CD8-positive, alpha-beta memory T cell (primary cell): ENCODE results near the gene STX10. TPM values are rescaled to one million over a fixed set of nuclear protein-coding genes. Genes with fewer than 3 reads are reported as not detected.

Source experiments
- CTCF ChIA-PET: fragments of 350-600 bp; sonication (Branson Sonifier 250); formaldehyde crosslinking; loops from one replicate; lab custom pipeline; 2021; ENCODE audit warnings: antibody characterized with exemption; lab: Charles Lee
- POLR2A ChIA-PET: fragments of 350-600 bp; sonication (Branson Sonifier 250); formaldehyde crosslinking; loops from one replicate; lab custom pipeline; 2021; ENCODE audit warnings: antibody characterized with exemption; lab: Charles Lee
- DNase-seq, 5 donors: peaks; one replicate each; pipeline versions ENCODE4 v3.0.0 to v3.0.0-alpha.2; 2020 to 2022; ENCODE audit warnings: mixed read lengths in 1 of 5
- H3K27ac ChIP-seq: one replicate; pipeline ENCODE4 v1.7.0; 2013; ENCODE audit warnings: low read depth, mild to moderate bottlenecking, low read length, moderate library complexity
- H3K27me3 ChIP-seq: 2 replicates; pipeline ENCODE4 v1.7.0; 2013; ENCODE audit warnings: low read length, mild to moderate bottlenecking; ENCODE audit not compliant: insufficient read depth, poor library complexity, severe bottlenecking
- H3K36me3 ChIP-seq: 2 replicates; pipeline ENCODE4 v1.7.0; 2013; ENCODE audit warnings: mild to moderate bottlenecking, low read length, moderate library complexity; ENCODE audit not compliant: insufficient read depth
- H3K4me1 ChIP-seq: 2 replicates; pipeline ENCODE4 v1.7.0; 2013; ENCODE audit warnings: mild to moderate bottlenecking, low read length, moderate library complexity; ENCODE audit not compliant: insufficient read depth
- H3K4me3 ChIP-seq: 2 replicates; pipeline ENCODE4 v1.7.0; 2013; ENCODE audit warnings: mild to moderate bottlenecking, low read length
- H3K9me3 ChIP-seq: 2 replicates; pipeline ENCODE4 v1.7.0; 2013; ENCODE audit warnings: mild to moderate bottlenecking, low read length
- H3K27ac Mint-ChIP-seq, 8 donors: one replicate each; pipeline ENCODE4 v1.8.0; 2020 to 2021; ENCODE audit warnings: mixed read lengths in 8 of 8, mild to moderate bottlenecking in 6 of 8, inconsistent platforms in 3 of 8, moderate library complexity in 3 of 8
- H3K27me3 Mint-ChIP-seq, 2 donors: one replicate each; pipeline ENCODE4 v1.8.0; 2020 to 2021; ENCODE audit warnings: mixed read lengths in 2 of 2, mild to moderate bottlenecking in 1 of 2, moderate library complexity in 1 of 2
- H3K36me3 Mint-ChIP-seq, 3 donors: one replicate each; pipeline ENCODE4 v1.8.0; 2020 to 2021; ENCODE audit warnings: mixed read lengths in 3 of 3, inconsistent platforms in 1 of 3, mild to moderate bottlenecking in 1 of 3
- H3K4me1 Mint-ChIP-seq, 3 donors: one replicate each; pipeline ENCODE4 v1.8.0; 2020 to 2021; ENCODE audit warnings: mixed read lengths in 3 of 3, inconsistent platforms in 1 of 3, mild to moderate bottlenecking in 1 of 3
- H3K4me3 Mint-ChIP-seq, 7 donors: one replicate each; pipeline ENCODE4 v1.8.0; 2020 to 2021; ENCODE audit warnings: mixed read lengths in 7 of 7, mild to moderate bottlenecking in 6 of 7, moderate library complexity in 4 of 7, inconsistent platforms in 2 of 7
- H3K9me3 Mint-ChIP-seq, 5 donors: one replicate each; pipeline ENCODE4 v1.8.0; 2020 to 2022; ENCODE audit warnings: mixed read lengths in 5 of 5, mild to moderate bottlenecking in 3 of 5, moderate library complexity in 2 of 5, inconsistent platforms in 1 of 5
- polyA plus RNA-seq: library from polyadenylated mRNA; unstranded; fragments of 300-500 nt; fragmentation: Illumina TruSeq; gene quantifications from one replicate; pipeline ENCODE4 v1.2.3, GENCODE V29; 2021
- total RNA-seq, 2 experiments: library from RNA; stranded (reverse); gene quantifications; one replicate each; pipeline ENCODE4 v1.2.3, GENCODE V29; 2021

The STX10 gene
- total and polyA plus RNA-seq, 3 experiments from 2014 or later, result 58.7 to 63.7 (median 60.9) TPM

DNA sequence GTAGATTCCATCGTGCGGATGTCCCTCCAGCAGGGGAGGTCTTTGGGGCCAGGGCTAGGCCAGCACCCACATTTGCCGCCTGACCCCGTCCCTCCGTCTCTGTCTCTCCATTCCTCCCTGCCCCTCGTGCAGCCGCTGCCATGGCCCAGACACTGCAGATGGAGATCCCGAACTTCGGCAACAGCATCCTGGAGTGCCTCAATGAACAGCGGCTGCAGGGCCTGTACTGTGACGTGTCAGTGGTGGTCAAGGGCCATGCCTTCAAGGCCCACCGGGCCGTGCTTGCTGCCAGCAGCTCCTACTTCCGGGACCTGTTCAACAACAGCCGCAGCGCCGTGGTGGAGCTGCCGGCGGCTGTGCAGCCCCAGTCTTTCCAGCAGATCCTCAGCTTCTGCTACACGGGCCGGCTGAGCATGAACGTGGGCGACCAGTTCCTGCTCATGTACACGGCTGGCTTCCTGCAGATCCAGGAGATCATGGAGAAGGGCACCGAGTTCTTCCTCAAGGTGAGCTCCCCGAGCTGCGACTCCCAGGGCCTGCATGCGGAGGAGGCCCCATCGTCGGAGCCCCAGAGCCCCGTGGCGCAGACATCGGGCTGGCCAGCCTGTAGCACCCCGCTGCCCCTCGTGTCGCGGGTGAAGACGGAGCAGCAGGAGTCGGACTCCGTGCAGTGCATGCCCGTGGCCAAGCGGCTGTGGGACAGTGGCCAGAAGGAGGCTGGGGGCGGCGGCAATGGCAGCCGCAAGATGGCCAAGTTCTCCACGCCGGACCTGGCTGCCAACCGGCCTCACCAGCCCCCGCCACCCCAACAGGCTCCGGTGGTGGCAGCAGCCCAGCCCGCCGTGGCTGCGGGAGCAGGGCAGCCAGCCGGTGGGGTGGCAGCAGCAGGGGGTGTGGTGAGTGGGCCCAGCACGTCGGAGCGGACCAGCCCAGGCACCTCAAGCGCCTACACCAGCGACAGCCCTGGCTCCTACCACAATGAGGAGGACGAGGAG lies 14.8 kb downstream of the STX10 start:
- Mint-ChIP-seq H3K27me3 (peaks cover 0 to 2% of the 10 kb centered on the region in 2 donors), H3K4me3 (no peak overlapping the region), H3K36me3 (peaks cover 0 to 60% (median 0%) of the 10 kb centered on the region in 3 donors), H3K4me1 (peaks cover 18 to 30% (median 26%) of the 10 kb centered on the region in 3 donors), H3K9me3 (no peaks in the 10 kb centered on the region), H3K27ac (no peak overlapping the region)
- Histone ChIP-seq H3K4me1 (peaks cover 17% of the 10 kb centered on the region), H3K9me3 (no peaks in the 10 kb centered on the region), H3K27ac (no peak overlapping the region), H3K27me3 (no peaks in the 10 kb centered on the region), H3K4me3 (no peak overlapping the region), H3K36me3 (peaks cover 3% of the 10 kb centered on the region)
- no peak for DNase-seq
- CTCF ChIA-PET, result no interaction called here
- POLR2A ChIA-PET, result no interaction called here

DNA sequence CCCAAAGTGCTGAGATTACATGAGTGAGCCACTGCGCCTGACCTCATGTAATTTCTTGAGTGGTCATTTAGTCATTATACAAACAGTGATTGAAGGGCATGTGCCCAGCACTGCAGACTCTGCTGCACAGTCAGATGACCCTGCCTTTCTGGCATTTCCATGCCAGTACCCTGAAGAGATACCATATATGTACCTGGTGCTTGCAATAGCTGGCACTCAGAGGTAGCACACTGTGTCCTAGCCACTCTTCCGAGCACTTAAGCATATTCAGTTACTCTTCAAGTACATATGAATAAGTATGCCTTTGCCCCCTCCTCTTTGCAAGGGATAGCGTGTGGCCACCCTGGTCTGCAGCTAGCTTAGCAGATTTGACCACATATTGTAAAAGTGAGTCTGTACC lies 15.5 kb downstream of the STX10 start:
- H3K27ac ChIP-seq, result no peak overlapping the region
- H3K36me3 ChIP-seq, result peaks cover 3% of the 10 kb centered on the region
- H3K4me1 ChIP-seq, result peaks cover 17% of the 10 kb centered on the region
- peak overlapping the region in 2 of 8 donors; percentile 27 to 47 for H3K27ac Mint-ChIP-seq
- no peak overlapping the region for H3K4me3 Mint-ChIP-seq
- peaks cover 0 to 2% of the 10 kb centered on the region in 2 donors for H3K27me3 Mint-ChIP-seq
- no peaks in the 10 kb centered on the region for H3K9me3 Mint-ChIP-seq
- no peaks in the 10 kb centered on the region for H3K27me3 ChIP-seq
- peaks cover 19 to 36% (median 26%) of the 10 kb centered on the region in 3 donors for H3K4me1 Mint-ChIP-seq
- POLR2A ChIA-PET, result no interaction called here
- no peak overlapping the region for H3K4me3 ChIP-seq
- CTCF ChIA-PET, result no interaction called here
- H3K9me3 ChIP-seq, result no peaks in the 10 kb centered on the region
- DNase-seq, result no peak
- peaks cover 0 to 58% (median 0%) of the 10 kb centered on the region in 3 donors for H3K36me3 Mint-ChIP-seq

DNA sequence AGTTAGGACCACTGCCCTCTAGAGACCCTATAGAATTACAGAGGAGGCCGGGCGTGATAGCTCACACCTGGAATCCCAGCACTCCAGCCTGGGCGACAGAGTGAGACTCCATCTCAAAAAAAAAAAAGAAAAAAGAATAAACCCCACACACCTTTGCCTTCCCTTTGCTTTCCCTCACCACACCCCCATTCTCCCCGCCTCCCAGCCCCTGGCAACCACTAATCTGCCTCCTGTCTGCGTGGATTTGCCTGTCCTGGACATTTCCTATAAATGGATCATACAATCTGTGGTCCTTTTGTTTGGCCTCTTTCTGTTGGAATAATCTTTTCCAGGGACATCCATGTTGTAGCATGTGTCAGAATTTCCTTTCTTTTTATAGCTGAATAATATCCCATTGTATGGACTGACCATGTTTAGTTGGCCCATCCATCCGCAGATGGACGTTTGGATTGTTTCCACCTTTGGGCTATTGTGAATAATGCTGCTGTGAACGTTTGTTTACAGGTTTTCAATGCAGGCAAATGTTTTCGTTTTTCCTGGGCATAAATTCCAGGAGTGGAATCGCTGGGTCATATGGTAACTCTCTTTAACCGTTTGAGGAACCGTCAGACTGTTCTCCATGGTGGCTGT lies 16.8 kb downstream of the STX10 start:
- Mint-ChIP-seq H3K27me3 (peaks cover 0 to 2% of the 10 kb centered on the region in 2 donors), H3K4me1 (peaks cover 22 to 42% (median 26%) of the 10 kb centered on the region in 3 donors), H3K27ac (peak overlapping the region in 6 of 8 donors; percentile 17 to 97 (median 67)), H3K36me3 (peaks cover 0 to 47% (median 0%) of the 10 kb centered on the region in 3 donors), H3K9me3 (no peaks in the 10 kb centered on the region), H3K4me3 (no peak overlapping the region)
- CTCF ChIA-PET, result interaction anchor here (1.2 to 1.8 kb wide), 2 partner anchors 10 to 29 kb away, joined by 3 to 5 read pairs; no protein-coding TSS in a partner anchor
- Histone ChIP-seq H3K36me3 (peaks cover 3% of the 10 kb centered on the region), H3K9me3 (no peaks in the 10 kb centered on the region), H3K4me3 (no peak overlapping the region), H3K4me1 (peaks cover 17% of the 10 kb centered on the region), H3K27ac (no peak overlapping the region), H3K27me3 (no peaks in the 10 kb centered on the region)
- DNase-seq, result no peak
- POLR2A ChIA-PET, result no interaction called here

DNA sequence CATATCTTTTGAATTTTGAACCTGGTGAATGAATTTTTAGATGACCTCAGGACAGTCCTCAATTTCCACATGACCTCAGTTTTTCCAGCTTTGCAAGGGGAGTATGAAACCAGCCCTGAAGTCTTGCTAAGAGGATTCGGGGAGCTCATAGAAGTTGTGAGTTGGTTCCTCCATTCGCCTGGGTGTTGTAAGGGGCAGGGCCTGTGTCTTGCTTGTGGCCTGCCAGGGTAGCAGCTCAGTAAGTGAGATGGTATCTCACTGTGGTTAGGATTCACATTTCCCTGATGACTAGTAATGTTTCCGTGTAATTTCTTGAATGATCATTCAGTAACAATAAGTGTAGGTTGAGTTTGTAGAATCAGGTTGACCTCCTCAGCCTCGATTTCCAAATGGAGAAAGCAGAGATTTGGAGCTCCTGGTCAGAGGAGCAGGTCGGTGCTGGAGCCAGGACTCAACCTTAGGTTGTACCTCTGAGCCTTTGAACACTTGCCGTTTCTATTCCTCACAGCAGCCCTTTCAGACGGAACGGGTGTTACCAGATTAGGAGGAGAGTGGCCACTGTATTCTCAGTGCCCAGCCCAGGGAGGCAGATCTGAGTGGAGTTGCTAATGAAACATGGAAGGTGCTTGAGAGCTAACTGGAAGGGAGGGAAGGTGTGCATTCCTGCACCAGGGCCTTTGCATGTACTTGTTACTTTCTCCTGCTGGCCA lies 17.5 kb downstream of the STX10 start:
- no peaks in the 10 kb centered on the region for H3K27me3 ChIP-seq
- H3K9me3 ChIP-seq, result no peaks in the 10 kb centered on the region
- peak in 4 of 5 donors; percentile 31 to 66 (median 39) for DNase-seq
- peaks cover 0 to 2% of the 10 kb centered on the region in 2 donors for H3K27me3 Mint-ChIP-seq
- H3K27ac ChIP-seq, result no peak overlapping the region
- H3K9me3 Mint-ChIP-seq, result no peaks in the 10 kb centered on the region
- H3K4me1 ChIP-seq, result peaks cover 17% of the 10 kb centered on the region
- peak overlapping the region in 6 of 7 donors; percentile 42 to 68 (median 62) for H3K4me3 Mint-ChIP-seq
- POLR2A ChIA-PET, result interaction anchor here (0.5 kb wide), 1 partner anchor 83 kb away, joined by 7 read pairs; no protein-coding TSS in a partner anchor
- CTCF ChIA-PET, result interaction anchor here (1.2 to 1.8 kb wide), 3 partner anchors 9 to 72 kb away, joined by 3 to 5 read pairs (median 3); no protein-coding TSS in a partner anchor
- no peak overlapping the region for H3K4me3 ChIP-seq
- peaks cover 3% of the 10 kb centered on the region for H3K36me3 ChIP-seq
- peaks cover 27 to 49% (median 31%) of the 10 kb centered on the region in 3 donors for H3K4me1 Mint-ChIP-seq
- peaks cover 0 to 40% (median 0%) of the 10 kb centered on the region in 3 donors for H3K36me3 Mint-ChIP-seq
- peak overlapping the region in 7 of 8 donors; percentile 12 to 97 (median 85) for H3K27ac Mint-ChIP-seq

DNA sequence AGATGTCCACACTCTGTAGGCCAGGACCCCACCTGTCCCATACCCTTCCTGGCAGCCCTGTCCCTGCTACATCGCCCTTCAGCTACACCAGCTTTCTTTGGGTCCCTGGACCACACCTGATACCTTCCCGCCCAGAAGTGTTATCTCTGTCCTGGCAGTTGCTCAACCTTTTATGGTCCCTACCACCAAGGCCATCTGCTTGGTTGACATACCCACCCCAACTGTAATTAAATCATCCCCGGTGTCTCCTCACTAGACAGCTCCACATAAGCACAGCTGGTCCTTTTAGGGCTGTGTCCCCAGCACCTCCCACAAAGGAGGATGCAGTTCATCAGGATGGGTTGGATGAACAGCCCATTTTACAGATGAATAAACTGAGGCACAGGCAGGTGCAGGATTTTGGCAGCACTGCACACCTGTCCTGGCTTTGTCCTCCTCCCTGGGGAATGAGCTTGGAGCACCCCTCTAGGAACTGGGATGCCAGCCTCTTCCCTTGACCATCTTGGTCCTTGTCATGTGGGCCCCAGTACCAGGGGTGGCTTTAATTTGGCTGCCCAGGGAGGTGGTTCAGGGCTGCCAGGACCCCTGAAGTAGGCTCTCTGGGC lies 19.2 kb downstream of the STX10 start:
- Mint-ChIP-seq H3K4me3 (no peak overlapping the region), H3K9me3 (no peaks in the 10 kb centered on the region), H3K27ac (peak overlapping the region in 5 of 8 donors; percentile 29 to 87 (median 56)), H3K27me3 (peaks cover 0 to 2% of the 10 kb centered on the region in 2 donors), H3K4me1 (peaks cover 27 to 52% (median 31%) of the 10 kb centered on the region in 3 donors), H3K36me3 (peaks cover 0 to 25% (median 0%) of the 10 kb centered on the region in 3 donors)
- H3K9me3 ChIP-seq, result no peaks in the 10 kb centered on the region
- POLR2A ChIA-PET, result no interaction called here
- H3K27ac ChIP-seq, result no peak overlapping the region
- DNase-seq, result no peak
- no peak overlapping the region for H3K4me3 ChIP-seq
- H3K36me3 ChIP-seq, result peaks cover under 1% of the 10 kb centered on the region
- no peaks in the 10 kb centered on the region for H3K27me3 ChIP-seq
- CTCF ChIA-PET, result no interaction called here
- H3K4me1 ChIP-seq, result peaks cover 17% of the 10 kb centered on the region

DNA sequence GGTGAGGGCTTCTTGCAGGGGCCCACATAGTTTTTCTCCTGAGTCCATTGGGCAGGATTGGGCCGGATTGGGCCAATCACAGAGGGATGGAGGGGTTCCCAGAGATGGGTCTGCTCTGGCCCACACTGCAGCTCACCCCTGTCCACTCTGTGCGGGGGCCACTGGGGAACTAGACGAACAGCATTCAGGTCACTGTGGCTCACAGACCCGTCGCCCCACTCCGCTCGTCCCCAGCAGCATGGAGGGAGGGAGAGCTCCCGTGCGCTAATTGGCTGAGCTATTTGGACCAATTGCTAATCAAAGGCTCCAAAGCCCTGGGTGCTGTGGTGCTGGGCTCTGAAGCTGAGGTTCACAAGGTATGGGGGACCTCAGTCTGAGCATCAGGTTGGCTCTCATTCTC lies 20.8 kb downstream of the STX10 start:
- Mint-ChIP-seq H3K27ac (no peak overlapping the region), H3K4me3 (no peak overlapping the region), H3K9me3 (no peaks in the 10 kb centered on the region), H3K36me3 (peaks cover 0 to 18% (median 0%) of the 10 kb centered on the region in 3 donors), H3K4me1 (peaks cover 27 to 47% (median 31%) of the 10 kb centered on the region in 3 donors), H3K27me3 (peaks cover 0 to 2% of the 10 kb centered on the region in 2 donors)
- Histone ChIP-seq H3K4me3 (no peak overlapping the region), H3K4me1 (peaks cover 17% of the 10 kb centered on the region), H3K27me3 (no peaks in the 10 kb centered on the region), H3K27ac (no peak overlapping the region), H3K9me3 (no peaks in the 10 kb centered on the region), H3K36me3 (no peaks in the 10 kb centered on the region)
- CTCF ChIA-PET, result interaction anchor here (2.3 kb wide), 1 partner anchor 25 kb away, joined by 7 read pairs; no protein-coding TSS in a partner anchor
- POLR2A ChIA-PET, result no interaction called here
- no peak for DNase-seq

DNA sequence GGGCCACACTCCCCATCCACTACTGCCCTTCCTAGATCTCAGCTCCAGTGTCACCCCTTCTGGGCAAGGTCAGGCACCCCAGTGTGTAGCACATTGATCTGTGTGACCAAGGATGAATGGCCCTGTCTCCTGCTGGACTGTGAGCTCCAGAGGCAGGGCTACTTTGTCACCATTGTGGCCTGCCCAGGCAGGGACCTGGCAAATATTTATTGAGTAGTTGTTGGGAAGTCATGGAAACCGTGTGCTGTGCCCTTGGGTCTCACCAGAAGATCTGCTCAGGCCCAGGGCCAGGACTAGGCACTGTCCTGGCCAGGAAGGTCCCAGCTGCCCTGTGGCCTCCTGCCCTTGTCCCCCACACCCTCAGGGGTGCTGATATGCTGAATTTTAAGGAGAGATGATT lies 21.6 kb downstream of the STX10 start:
- ChIA-PET POLR2A (interaction anchor here (0.6 kb wide), 1 partner anchor 182 kb away, joined by 3 read pairs; no protein-coding TSS in a partner anchor), CTCF (interaction anchor here (1.2 to 2.3 kb wide), 5 partner anchors 9 to 163 kb away, joined by 3 to 7 read pairs (median 4); no protein-coding TSS in a partner anchor)
- Histone ChIP-seq H3K27ac (no peak overlapping the region), H3K4me3 (no peak overlapping the region), H3K9me3 (no peaks in the 10 kb centered on the region), H3K4me1 (peaks cover 16% of the 10 kb centered on the region), H3K27me3 (no peaks in the 10 kb centered on the region), H3K36me3 (no peaks in the 10 kb centered on the region)
- Mint-ChIP-seq H3K27ac (peak overlapping the region in 2 of 8 donors; percentile 28 to 57), H3K9me3 (no peaks in the 10 kb centered on the region), H3K4me3 (no peak overlapping the region), H3K36me3 (peaks cover 0 to 18% (median 0%) of the 10 kb centered on the region in 3 donors), H3K4me1 (peaks cover 30 to 49% (median 30%) of the 10 kb centered on the region in 3 donors), H3K27me3 (peaks cover 0 to 2% of the 10 kb centered on the region in 2 donors)
- no peak for DNase-seq
